ENCODE data around the gene ERICH6B.

Gene ERICH6B

DNA sequence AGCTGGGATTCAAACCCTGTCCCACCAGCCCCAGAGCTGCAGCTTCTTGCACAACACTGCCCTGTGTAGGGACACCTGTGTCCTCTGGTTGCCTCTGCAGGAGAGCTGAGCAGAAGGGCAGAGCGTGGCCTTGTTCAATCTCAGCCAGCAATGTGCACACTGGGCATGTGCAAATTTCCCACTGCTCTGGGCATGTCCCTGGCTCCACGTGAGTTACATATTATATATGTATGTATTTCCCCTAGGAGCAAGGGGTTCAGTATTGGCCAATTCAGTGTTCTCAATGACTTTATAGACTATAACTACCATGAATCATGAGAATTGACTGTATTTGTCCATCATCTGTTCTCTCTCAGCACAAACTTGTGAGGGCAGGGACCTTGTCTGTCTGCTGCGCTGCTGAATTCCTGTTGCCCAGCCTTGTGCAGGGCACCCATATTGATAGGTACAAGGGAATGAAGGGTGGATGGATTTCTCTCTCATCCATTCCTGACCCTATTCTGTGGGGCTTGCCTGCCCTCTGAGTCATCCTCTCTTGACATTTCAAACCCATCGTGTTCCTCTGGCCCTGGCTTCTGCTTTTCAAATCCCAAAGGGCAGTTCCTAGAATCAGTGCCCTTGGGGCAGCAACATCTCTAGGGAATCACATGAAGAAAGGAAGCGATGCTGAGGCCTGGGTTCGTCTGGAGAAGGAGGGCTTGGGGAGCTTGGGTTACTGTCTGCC, 69.7 kb downstream of the ERICH6B start:
- no peak for DNase-seq (ENCODE audit: low read depth, low spot score)
- no peak overlapping the region for H3K27ac ChIP-seq

DNA sequence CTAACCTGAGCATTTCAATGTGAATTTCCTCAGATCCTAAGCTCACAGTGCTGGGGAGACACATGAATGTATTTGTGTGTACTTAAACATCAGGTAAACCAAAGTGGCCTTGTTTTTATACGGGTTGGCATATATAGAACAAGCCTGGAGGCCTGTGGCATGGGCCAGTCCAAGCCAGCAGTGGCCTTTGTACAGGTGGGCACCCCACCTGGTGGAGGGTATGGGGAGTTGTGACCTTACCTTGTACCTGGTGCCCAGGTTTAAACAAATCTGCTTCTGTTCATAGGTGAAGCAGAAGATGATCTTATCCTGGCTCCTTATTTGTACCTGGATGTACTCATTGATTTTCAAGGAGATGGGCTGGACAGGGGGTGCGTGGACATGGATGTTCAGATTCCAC, 71.0 kb downstream of the ERICH6B start:
- DNase-seq (ENCODE audit: low read depth, low spot score): no peak
- H3K27ac ChIP-seq: no peak overlapping the region

DNA sequence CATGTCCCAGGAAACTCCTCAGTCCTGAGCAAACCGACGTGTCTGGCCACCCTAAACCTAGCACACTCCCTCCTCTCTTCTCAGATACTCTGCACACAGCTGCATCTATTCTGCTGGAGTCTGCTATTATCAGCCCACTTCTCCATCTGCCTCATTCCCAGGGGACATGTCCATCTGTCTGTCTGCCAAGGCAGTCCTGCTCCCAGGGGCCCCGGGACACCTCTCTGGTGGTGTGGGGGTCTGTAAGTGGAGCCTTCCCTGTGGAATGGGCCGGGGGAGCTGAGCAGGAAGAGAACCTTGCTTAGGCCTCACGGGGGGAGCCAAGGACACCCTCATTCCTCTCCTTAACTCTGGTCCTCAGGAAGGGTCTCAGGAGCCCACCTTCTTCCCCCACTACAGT, 72.7 kb downstream of the ERICH6B start:
- DNase-seq (ENCODE audit: low read depth, low spot score): no peak
- no peak overlapping the region for H3K27ac ChIP-seq

DNA sequence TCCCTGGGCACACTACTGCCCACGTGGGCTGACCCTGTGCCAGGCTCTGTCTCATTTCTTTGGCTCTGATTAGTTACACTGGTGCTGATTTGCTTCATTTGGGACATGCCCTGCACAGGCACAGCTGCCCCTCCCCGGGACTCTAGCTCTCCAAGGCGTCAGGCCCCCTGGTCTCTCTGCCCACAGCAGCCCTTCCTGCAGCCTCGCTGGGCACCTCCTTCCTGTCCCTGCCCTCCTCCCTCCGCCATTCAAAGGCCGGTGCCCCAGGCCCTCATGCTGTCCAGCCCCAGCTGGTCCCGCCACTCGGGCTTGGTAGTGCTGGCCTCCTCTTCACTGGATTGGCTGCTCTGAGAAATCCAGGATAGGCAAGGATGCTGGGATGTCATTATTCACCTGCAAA, 73.1 kb downstream of the ERICH6B start:
- DNase-seq (ENCODE audit: low read depth, low spot score): no peak

DNA sequence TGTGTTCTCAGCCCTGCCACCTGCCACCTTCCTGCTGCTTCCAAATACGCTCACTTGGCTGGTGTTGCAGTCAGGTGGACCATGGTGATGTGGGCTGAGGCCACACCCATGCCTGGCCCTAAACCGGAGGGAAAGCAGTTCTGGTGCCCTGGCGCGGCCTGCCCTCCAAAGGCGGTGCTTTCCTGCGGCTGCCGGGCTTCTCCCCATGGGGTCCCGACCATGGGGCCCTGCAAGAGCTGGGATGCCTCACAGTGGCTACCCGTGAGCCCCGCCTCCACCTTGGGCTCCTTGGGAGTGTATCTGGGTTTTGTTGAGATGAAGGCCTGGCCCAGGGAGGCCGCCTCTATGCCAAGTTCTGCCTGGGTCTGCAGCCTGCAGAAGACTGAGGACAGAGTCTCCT, 73.7 kb downstream of the ERICH6B start:
- H3K27ac ChIP-seq: no peak overlapping the region
- no peak for DNase-seq (ENCODE audit: low read depth, low spot score)

More for the DNA sequence above, 73.1 kb downstream of the ERICH6B start:
- no peak overlapping the region for H3K27ac ChIP-seq

DNA sequence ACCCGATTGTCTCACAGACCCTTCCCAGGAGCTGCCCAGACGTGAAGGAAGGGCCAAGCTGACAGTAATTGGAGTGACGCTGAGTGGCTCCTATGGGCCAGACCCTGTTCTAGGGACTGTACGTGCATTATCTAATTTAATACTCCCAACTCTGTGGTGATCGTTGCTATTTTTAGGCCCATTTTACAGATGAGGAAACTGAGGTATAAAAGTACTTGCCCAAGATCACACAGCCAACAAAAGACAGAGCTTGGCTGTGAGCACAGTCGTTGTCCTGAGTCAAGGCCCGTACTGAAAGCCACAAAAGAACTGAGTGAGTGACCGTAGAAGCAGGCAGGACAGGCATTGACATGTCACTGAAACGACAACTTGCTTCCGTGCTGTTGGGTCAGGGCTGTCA, 74.7 kb downstream of the ERICH6B start:
- no peak overlapping the region for H3K27ac ChIP-seq
- DNase-seq (ENCODE audit: low read depth, low spot score): no peak

DNA sequence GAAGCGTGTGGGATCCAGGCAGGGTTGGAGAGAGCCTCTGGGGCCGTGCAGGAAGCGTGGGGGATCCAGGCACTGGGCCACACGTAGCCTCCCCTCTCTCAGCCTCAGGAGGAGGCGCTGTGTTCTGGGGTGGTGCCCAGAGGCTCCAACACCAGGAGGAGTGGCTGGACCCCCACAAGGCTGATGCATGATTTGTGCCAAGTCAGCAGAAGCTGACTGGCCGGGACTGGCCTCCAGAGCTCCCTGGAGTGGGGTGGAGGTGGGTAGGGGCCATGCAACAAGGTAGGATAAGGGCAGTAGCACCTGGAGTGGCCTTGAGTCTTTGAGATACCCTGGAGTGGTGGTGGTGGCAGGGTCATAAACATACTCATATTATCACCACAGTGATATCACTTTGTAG, 75.3 kb downstream of the ERICH6B start:
- H3K27ac ChIP-seq: no peak overlapping the region
- DNase-seq (ENCODE audit: low read depth, low spot score): no peak

DNA sequence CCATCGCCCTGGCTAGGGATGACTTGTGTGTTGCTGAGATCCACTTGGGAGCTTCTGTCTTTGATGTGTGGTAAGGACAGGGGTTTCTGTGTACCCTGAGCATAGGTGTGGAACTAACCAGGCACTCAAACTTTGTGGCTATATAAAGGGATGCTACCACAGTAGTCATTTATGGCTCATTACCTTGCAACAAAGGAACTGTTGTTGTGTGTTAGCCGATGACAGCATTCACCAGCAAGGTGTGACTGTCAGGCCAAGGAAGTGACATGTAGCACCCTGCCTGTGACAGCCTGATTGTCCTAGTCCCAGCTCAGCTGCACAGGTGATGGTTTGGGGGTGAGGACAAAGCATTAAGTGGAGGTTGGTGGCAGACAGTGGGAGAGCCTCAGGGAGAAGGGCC, 77.2 kb downstream of the ERICH6B start:
- no peak overlapping the region for H3K27ac ChIP-seq
- DNase-seq (ENCODE audit: low read depth, low spot score): no peak

DNA sequence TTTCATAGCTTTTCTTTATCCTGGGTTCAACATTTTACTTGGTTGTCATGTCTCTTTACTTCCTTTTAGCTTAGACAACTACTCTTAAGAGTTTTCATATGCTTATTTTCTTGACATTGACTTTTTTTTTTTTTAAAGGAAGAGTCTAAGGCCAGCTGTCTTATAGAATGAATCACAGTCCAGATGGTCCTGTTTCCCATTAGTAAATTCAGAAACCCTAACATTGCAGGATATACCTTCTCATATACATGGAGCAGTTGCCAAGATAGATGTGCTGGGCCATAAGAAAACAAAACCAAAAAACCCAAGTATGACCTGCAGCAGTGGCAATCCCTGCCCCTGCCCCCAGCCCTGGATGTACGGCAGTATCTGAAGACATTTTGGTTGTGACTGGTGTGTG, 78.0 kb downstream of the ERICH6B start:
- no peak overlapping the region for H3K27ac ChIP-seq
- no peak for DNase-seq (ENCODE audit: low read depth, low spot score)

DNA sequence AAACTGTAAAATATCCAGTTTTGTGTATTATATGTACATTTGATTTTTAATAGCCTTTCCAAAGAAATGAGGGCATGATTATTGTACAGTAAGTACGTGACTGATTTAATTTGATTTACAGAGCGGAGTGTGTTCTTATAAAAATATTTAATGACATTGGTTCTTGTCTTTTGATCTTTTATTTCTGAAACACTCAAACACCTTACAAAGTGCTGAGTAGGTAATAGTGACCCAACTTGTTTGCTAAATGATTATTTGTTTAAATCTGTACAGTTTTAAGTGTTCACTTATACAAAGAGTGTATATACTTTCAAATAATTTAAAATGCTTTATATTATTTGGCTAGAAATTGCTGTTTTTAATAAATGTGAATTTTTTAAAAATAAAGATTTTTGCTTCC, 79.3 kb downstream of the ERICH6B start:
- no peak for DNase-seq (ENCODE audit: low read depth, low spot score)
- H3K27ac ChIP-seq: no peak overlapping the region

DNA sequence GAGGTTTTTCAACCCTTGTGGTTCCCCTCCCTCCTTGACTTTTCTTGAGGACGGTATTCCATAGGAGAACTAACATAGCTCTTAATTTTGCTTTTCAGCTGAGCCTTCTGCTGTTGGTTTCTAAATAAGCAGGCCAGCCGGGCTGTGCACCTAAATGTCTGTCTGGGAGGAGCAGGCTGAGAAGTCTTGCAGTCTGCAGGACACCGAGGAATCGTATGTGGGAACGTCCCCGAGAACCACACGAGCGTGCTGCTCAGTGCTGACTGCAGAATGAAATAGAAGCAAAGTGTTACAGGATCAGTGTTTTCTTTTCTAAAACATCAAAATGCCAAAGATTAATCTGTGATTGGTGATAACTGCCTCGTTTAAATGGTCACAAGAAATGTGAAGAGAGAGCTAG, 80.9 kb downstream of the ERICH6B start:
- H3K27ac ChIP-seq: no peak overlapping the region
- DNase-seq (ENCODE audit: low read depth, low spot score): no peak

DNA sequence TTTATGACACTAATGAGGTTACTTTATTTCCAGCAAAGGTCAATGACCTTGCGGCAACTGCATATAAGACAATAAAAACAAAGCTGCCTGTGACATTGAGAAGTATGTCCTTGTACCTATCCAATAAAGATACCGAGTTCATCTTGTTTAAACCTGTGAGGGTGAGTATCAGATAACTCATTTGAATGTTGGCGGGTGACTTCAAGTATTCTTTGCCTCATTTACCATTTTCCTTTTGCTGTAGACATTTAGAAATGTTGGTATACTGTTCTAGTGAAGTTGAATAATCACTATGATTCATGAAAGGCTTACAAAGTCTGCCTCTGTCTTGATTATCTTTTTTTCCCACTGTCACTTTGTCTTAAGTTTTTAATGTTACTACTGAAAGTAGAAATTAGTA, 85.8 kb downstream of the ERICH6B start:
- H3K27ac ChIP-seq: peak overlapping the region; percentile 57
- no peak for DNase-seq (ENCODE audit: low read depth, low spot score)

DNA sequence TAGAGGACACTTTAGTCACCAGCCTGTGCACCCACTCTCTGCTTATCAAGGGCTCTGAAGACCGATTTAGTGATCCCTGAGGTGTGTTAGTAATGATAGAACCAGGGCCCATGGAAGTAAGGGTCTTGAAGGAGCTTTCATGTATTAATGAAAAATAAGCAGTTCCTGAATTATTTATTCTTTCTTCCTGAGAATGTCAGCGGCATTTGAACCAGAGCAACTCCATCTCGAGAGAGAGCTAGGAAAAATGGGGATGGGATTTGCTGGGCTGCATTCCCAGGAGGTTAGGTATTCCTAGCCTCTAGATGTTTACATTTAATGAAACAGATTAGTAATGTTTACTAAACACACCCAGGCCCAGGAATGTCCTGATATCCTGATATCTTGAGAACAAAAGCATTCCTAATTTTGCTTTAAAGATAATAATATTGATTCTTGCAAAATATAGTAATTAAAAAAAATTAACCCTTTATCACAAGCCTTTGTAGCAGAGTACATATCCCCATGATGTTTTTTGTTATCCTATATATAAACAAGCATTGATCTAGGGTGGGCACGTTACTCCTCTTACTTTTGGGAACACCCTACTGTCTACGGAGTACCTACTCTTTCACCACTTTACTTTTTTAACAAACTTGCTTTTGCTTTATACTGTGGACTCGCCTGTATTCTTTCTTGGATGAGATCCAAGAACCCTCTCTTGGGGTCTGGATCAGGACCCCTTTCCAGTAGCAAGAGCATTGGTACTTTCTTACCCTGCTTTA, 87.7 kb downstream of the ERICH6B start:
- H3K27ac ChIP-seq: peak overlapping the region; percentile 57
- no peak for DNase-seq (ENCODE audit: low read depth, low spot score)

DNA sequence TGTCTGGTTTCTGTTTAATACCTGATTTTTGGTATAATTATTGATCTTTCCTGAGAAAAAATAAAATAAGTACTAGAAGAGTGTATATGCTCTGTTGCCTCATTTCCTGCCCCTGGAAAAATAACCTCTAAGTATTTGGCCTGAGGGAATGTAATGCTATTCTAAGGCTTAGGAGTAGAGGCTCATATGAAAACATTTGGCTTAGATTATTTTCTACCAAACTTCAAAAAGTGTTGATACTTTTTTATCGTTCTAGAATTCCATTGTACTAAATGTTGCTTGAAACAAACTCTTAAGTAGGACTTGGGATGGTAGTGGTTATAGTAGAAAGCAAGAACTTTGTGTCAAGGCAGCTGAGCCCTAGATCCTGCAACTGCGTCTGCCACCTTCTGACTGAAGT, 93.0 kb downstream of the ERICH6B start:
- DNase-seq (ENCODE audit: low read depth, low spot score): no peak
- H3K27ac ChIP-seq: peak overlapping the region; percentile 3

DNA sequence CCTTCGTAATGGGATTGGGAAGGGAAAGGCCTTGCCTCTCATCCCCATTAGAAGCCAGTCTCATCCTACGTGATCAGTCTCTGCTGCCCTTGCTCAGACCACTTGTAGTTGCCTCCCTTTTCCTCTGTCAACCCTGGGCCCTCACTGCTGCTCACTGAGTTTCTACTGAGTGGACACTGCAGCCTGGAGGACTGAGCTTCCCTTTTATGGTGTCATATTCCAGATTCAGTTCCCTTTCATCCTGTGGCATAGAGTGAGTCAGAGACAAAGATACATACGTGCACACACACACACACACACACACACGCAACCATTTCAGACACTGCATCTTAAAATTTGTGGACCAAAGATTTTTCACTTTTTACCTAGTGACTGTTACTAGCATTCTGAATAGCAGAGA, 94.2 kb downstream of the ERICH6B start:
- no peak for DNase-seq (ENCODE audit: low read depth, low spot score)
- no peak overlapping the region for H3K27ac ChIP-seq

DNA sequence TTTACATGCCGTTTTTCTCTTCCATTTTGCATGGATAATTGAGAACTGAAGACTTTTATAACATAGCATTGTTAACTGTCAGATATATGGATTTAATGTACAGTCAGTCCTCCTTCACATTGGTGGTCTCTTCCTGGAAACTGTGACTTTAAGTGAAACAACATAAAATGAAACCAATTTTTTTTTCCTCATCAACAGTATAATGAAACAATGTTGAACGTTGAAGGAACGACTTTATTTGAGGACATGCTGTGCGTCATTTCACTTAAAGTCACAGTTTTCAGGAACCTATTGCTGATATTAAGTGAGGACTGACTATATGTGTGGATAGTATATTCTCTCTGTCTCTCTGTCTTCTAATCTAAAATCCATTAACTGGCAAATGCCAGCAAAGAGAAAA, 96.0 kb downstream of the ERICH6B start:
- H3K27ac ChIP-seq: peak overlapping the region; percentile 50
- DNase-seq (ENCODE audit: low read depth, low spot score): no peak

DNA sequence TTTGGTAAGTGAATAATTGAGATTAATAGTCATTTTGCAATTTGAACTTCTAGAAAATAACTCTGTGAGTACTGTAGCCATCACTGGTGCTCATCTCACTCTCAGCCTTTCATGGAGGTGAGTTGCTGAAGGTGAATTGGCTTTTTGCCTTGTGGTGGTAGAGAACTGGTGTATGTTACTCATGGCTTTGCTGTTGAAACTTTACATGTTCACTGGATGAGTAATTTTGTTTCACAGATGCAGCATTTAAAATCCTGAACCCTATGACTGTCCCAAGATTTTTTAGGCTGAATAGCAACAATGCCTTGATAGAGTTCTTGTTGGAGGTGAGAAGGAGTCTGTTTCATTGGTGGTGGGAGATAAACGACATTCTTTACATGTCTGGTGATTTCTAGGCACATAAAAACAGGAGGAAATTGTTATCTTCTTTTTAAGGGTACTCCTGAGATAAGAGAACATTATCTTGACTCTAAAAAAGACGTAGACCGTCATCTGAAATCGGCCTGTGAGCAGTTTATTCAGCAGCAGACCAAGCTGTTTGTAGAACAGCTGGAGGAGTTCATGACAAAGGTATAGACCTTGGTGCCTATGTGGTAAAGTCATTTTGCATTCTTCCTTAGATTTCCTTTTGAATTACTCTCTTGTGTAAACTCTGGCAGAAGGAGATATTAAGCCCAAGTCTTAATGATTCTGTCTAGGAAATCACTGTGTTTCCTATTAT, 96.9 kb downstream of the ERICH6B start:
- H3K27ac ChIP-seq: peak overlapping the region; percentile 50
- peak; percentile 75 for DNase-seq (ENCODE audit: low read depth, low spot score)

DNA sequence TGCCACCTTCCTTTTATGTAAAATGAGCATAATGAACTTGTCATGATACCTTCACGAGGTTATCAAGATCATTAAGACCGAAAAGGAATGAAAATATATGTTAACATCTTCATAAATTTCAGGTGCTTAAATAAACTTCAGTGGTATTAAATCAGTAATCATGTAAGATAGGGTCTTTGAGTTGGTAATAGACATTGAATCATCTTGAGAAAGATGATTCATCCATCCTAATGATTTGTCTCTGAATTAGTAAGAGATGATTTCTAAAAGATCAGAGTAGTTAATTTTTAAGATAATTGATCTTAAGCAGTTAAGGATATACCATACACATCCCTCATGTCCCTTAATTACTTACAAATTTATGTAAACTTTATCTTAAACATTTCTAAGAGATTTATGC, 98.8 kb downstream of the ERICH6B start:
- H3K27ac ChIP-seq: no peak overlapping the region
- DNase-seq (ENCODE audit: low read depth, low spot score): no peak

DNA sequence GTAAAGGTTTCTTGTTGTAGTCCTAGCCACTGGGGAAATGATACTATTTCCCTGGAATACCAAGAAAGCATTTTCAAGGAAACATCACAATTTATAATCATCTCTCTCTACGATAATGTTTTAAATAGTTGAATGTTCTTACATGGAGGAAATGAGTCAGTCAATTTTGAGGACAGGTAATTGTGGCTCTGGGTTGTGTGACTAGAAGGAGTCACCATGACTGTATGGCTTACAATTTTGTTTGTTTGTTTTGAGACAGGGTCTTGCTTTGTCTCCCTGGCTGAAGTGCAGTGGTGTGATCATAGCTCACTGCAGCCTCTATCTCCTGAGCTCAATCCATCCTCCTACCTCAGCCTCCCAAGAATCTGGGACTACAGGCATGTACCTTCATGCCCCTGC, 103.4 kb downstream of the ERICH6B start:
- H3K27ac ChIP-seq: peak overlapping the region; percentile 88
- DNase-seq (ENCODE audit: low read depth, low spot score): peak; percentile 37

DNA sequence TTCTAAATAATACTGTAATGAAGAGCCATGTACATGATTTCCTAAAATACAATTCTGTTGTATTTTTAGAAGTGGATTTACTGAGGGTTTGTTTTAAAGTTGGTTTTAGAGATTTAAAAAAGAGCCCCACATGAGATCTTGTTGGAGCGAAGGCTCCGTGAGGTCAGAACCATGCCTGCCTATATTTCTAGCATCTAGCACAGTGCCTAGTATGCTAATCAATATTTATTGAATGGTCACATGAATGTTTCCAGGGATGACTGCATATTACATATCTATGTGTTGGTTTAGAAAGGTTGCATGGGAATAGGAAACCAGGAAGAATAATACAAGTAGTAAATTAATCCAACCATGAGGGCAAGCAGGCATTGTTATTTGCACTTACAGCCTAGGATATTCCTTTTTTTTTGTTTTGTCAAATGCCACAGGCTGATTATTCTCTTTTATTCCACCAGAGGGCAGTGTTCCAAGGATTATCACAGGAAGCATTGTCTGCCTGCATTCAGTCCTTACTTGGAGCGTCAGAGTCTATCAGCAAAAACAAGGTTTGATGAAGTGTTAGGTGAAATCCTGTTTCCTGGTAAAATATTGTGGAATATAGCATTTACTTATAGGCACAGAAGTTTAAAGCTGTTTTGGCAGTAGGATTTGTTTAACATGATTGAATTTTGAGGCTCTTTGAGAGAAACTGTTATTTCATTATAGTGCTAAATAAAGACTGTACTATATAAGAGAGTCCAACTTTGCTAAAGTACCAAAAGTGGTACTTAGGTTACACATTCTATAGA, 104.0 kb downstream of the ERICH6B start:
- peak overlapping the region; percentile 88 for H3K27ac ChIP-seq
- no peak for DNase-seq (ENCODE audit: low read depth, low spot score)
